Endothelial cell of umbilical vein (primary cell): ENCODE results near the gene SMIM3. TPM values are rescaled to one million over a fixed set of nuclear protein-coding genes. Genes with fewer than 3 reads are reported as not detected.
A peak's percentile ranks its signal among the peaks of the same experiment; 100 is the strongest.

Source experiments
- BruUV-seq: library from RNA; stranded (reverse); fragments of 400-500 nt; replicated peaks from 2 replicates; lab custom pipeline; 2021; lab: Mats Ljungman, UMichigan
- CTCF ChIA-PET: fragments of 300-600, 350-600 bp; sonication (Branson Sonifier 250); formaldehyde crosslinking; loops from one replicate; lab custom pipeline; 2021; ENCODE audit warnings: antibody characterized with exemption, inconsistent platforms; lab: Charles Lee
- POLR2A ChIA-PET: fragments of 300-600, 350-600 bp; sonication (Branson Sonifier 250); formaldehyde crosslinking; loops from one replicate; lab custom pipeline; 2021; ENCODE audit warnings: antibody characterized with exemption, inconsistent platforms; lab: Charles Lee
- DNase-seq: peaks from one replicate; pipeline ENCODE4 v3.0.0-alpha.2; 2011; ENCODE audit warnings: low read depth, low spot score
- FAIRE-seq: peaks from 2 replicates; lab custom pipeline; 2011; peaks lifted over from hg19 to GRCh38; lab: Jason Lieb, UNC
- H2AFZ ChIP-seq: 2 replicates; pipeline ENCODE4 v1.6.0; 2012; ENCODE audit warnings: low read depth, low read length, control low read depth, inconsistent platforms
- H3K27ac ChIP-seq: 2 replicates; pipeline ENCODE4 v1.5.1; 2011; ENCODE audit warnings: low read depth, mild to moderate bottlenecking, control low read depth, low read length, moderate library complexity; ENCODE audit not compliant: insufficient read depth
- H3K27me3 ChIP-seq, 2 experiments: 2 replicates each; pipeline versions ENCODE4 v1.6.0 to v1.6.1; 2011; ENCODE audit warnings: low read length in 2 of 2, mixed read lengths in 1 of 2; ENCODE audit not compliant: control insufficient read depth in 2 of 2, insufficient read depth in 2 of 2
- H3K36me3 ChIP-seq, 2 experiments: 2 replicates in 1 of 2; 3 replicates in 1 of 2; pipeline ENCODE4 v1.5.1; 2011; ENCODE audit warnings: low read length in 2 of 2, mild to moderate bottlenecking in 1 of 2, moderate library complexity in 1 of 2; ENCODE audit not compliant: control insufficient read depth in 2 of 2, insufficient read depth in 2 of 2; ENCODE audit errors: extremely low read depth in 1 of 2
- H3K4me1 ChIP-seq: 3 replicates; pipeline ENCODE4 v1.5.1; 2011; ENCODE audit warnings: mild to moderate bottlenecking, low read length; ENCODE audit not compliant: control insufficient read depth, insufficient read depth; ENCODE audit errors: extremely low read depth
- H3K4me2 ChIP-seq: 2 replicates; pipeline ENCODE4 v1.6.1; 2011; ENCODE audit warnings: low read length, control low read depth, mixed read lengths; ENCODE audit not compliant: insufficient read depth
- H3K4me3 ChIP-seq, 3 experiments: fragments of 200-600 bp in 1 of 3; sonication (generic), shearing (Covaris generic) in 1 of 3; replicated peaks in 1 of 3; 2 replicates each; pipeline ENCODE4 v1.5.1; 2011 to 2016; ENCODE audit warnings: control low read depth in 3 of 3, low read length in 3 of 3, mild to moderate bottlenecking in 2 of 3, inconsistent platforms in 1 of 3, low read depth in 1 of 3, moderate library complexity in 1 of 3; ENCODE audit not compliant: insufficient read depth in 1 of 3
- H3K79me2 ChIP-seq: 2 replicates; pipeline ENCODE4 v1.6.0; 2012; ENCODE audit warnings: low read length, inconsistent platforms; ENCODE audit not compliant: control insufficient read depth, insufficient read depth
- H3K9ac ChIP-seq: replicated peaks from 2 replicates; pipeline ENCODE3; 2011; ENCODE audit warnings: low read length, control low read depth; ENCODE audit not compliant: insufficient read depth; ENCODE audit errors: extremely low read depth
- H3K9me1 ChIP-seq: replicated peaks from 3 replicates; pipeline ENCODE4 v1.6.0; 2011; ENCODE audit warnings: mild to moderate bottlenecking, low read length; ENCODE audit not compliant: control insufficient read depth, insufficient read depth; ENCODE audit errors: extremely low read depth
- H3K9me3 ChIP-seq: replicated peaks from 2 replicates; pipeline ENCODE4 v1.5.1; 2012; ENCODE audit warnings: low read length, inconsistent platforms; ENCODE audit not compliant: control insufficient read depth, insufficient read depth
- H4K20me1 ChIP-seq: replicated peaks from 2 replicates; pipeline ENCODE3; 2011; ENCODE audit warnings: mild to moderate bottlenecking, low read length; ENCODE audit not compliant: control insufficient read depth, insufficient read depth; ENCODE audit errors: extremely low read depth
- EZH2 ChIP-seq: IDR thresholded peaks from 2 replicates; pipeline ENCODE4 v1.6.1; 2012; ENCODE audit warnings: borderline replicate concordance, low read depth, mild to moderate bottlenecking, moderate library complexity, low read length, inconsistent platforms; ENCODE audit not compliant: severe bottlenecking
- FOS ChIP-seq: IDR thresholded peaks from 2 replicates; pipeline ENCODE4 v1.6.1; 2011; ENCODE audit warnings: mild to moderate bottlenecking, low read length, moderate library complexity, borderline replicate concordance; ENCODE audit not compliant: insufficient read depth
- GATA2 ChIP-seq: IDR thresholded peaks from 2 replicates; pipeline ENCODE4 v1.7.0; 2011; ENCODE audit warnings: low read depth, mild to moderate bottlenecking, moderate library complexity, mixed read lengths, low read length; ENCODE audit not compliant: insufficient read length, insufficient read depth
- JUN ChIP-seq: IDR thresholded peaks from 2 replicates; pipeline ENCODE4 v1.6.1; 2011; ENCODE audit warnings: borderline replicate concordance, low read depth; ENCODE audit not compliant: insufficient read length, insufficient read depth
- MAX ChIP-seq: IDR thresholded peaks from 2 replicates; pipeline ENCODE4 v1.6.1; 2011; ENCODE audit not compliant: insufficient read depth, insufficient read length
- MYC ChIP-seq: IDR thresholded peaks from one replicate; pipeline ENCODE4 v1.6.1; 2011; ENCODE audit warnings: mild to moderate bottlenecking, low read depth, low read length
- POLR2A ChIP-seq: IDR thresholded peaks from 2 replicates; pipeline ENCODE4 v1.6.1; 2012; ENCODE audit warnings: low read depth, mild to moderate bottlenecking, control low read depth, low read length
- POLR2AphosphoS5 ChIP-seq: IDR thresholded peaks from 2 replicates; pipeline ENCODE4 v1.6.1; 2012; ENCODE audit warnings: low read depth, mild to moderate bottlenecking, control low read depth, low read length, moderate library complexity; ENCODE audit not compliant: insufficient read depth
- dilution Hi-C: fragments of 300-500 bp; cut with MboI; formaldehyde crosslinking; loops from one replicate; pipeline ENCODE4 v1.15.0; 2019; ENCODE audit warnings: low sequenced_read_pairs; ENCODE audit not compliant: extremely low pct_ligation_motif_present
- intact Hi-C: fragments of 100-400 bp; cut with micrococcal nuclease; formaldehyde crosslinking; loops from one replicate; pipeline ENCODE4 v1.10.0; 2022
- polyA plus RNA-seq, 4 experiments: library from polyadenylated mRNA; depleted of rRNA in 3 of 4; stranded (reverse) in 3 of 4; unstranded in 1 of 4; fragments of >200 nt; gene quantifications; 2 replicates each; pipeline versions ENCODE4 v1.2.1 to v1.2.3, GENCODE V29; 2011 to 2012; ENCODE audit warnings: missing spikeins in 1 of 4
- total RNA-seq: library from RNA; stranded (reverse); gene quantifications from 2 replicates; pipeline ENCODE4 v1.2.3, GENCODE V29; 2021
- TF ChIP-seq, protein P1 (sequence below), 2 donors: IDR thresholded peaks; 1 replicate in 1 of 2; 2 replicates in 1 of 2; pipeline ENCODE4 v1.5.1; 2011; ENCODE audit warnings: low read length in 2 of 2, mild to moderate bottlenecking in 2 of 2, moderate library complexity in 2 of 2, control low read depth in 1 of 2, inconsistent platforms in 1 of 2, low read depth in 1 of 2; ENCODE audit not compliant: insufficient read depth in 1 of 2; ENCODE audit errors: extremely low read depth in 1 of 2

SMIM3 gene
- total and polyA plus RNA-seq, 2 donors (not counting 3 experiments of a cell fraction or from before 2014, with no cell fraction given), result 1.0 to 2.0 TPM

GRCh38 chr5:150783422-150783928 lies 4.9 kb downstream of the SMIM3 start:
- H4K20me1 ChIP-seq, result no peaks in the 10 kb centered on the region
- peaks cover 24 to 27% of the 10 kb centered on the region in 2 experiments for H3K27me3 ChIP-seq
- DNase-seq (peak; percentile 81), FAIRE-seq (peak; percentile 90)
- TF ChIP-seq GATA2 (peak; percentile 36), FOS (no peak)
- dilution Hi-C loops, result no loop called here
- H3K79me2 ChIP-seq, result no peaks in the 10 kb centered on the region
- no peak overlapping the region for H2AFZ ChIP-seq
- H3K9me1 ChIP-seq, result no peaks in the 10 kb centered on the region
- H3K9ac ChIP-seq, result no peak overlapping the region
- POLR2A ChIA-PET, result interaction anchor here (0.6 kb wide), 1 partner anchor 121 kb away, joined by 3 read pairs; the partner anchor contains the start of gene ZNF300
- H3K36me3 ChIP-seq, result no peaks in the 10 kb centered on the region
- no peak overlapping the region for H3K27ac ChIP-seq
- no peaks in the 10 kb centered on the region for H3K9me3 ChIP-seq
- H3K4me2 ChIP-seq, result no peak overlapping the region
- no TSS peak for BruUV-seq
- H3K4me3 ChIP-seq, result no peak overlapping the region
- H3K4me1 ChIP-seq, result peaks cover 13% of the 10 kb centered on the region
- intact Hi-C loops, result no loop called here
- CTCF ChIA-PET, result interaction anchor here (0.7 to 4.2 kb wide), 6 partner anchors 18 to 333 kb away, joined by 3 to 36 read pairs (median 4); no protein-coding TSS in a partner anchor

GRCh38 chr5:150785950-150786349 lies 7.4 kb downstream of the SMIM3 start:
- dilution Hi-C loops (no loop called here), intact Hi-C loops (no loop called here)
- CTCF ChIA-PET, result interaction anchor here (1.7 to 1.9 kb wide), 2 partner anchors 15 to 85 kb away, joined by 4 to 16 read pairs; partner anchors contain the start of gene RBM22
- Histone ChIP-seq H3K4me3 (no peak overlapping the region), H3K9ac (no peak overlapping the region), H3K79me2 (no peaks in the 10 kb centered on the region), H2AFZ (no peak overlapping the region), H3K36me3 (no peaks in the 10 kb centered on the region), H3K4me1 (peaks cover 18% of the 10 kb centered on the region), H3K27me3 (peaks cover 14 to 19% of the 10 kb centered on the region in 2 experiments), H4K20me1 (no peaks in the 10 kb centered on the region), H3K27ac (no peak overlapping the region), H3K9me3 (no peaks in the 10 kb centered on the region), H3K4me2 (no peak overlapping the region), H3K9me1 (no peaks in the 10 kb centered on the region)
- DNase-seq (no peak), FAIRE-seq (no peak)
- no TSS peak for BruUV-seq
- POLR2A ChIA-PET, result no interaction called here
- TF ChIP-seq GATA2 (no peak), FOS (no peak), MYC (no peak), POLR2A (no peak), POLR2AphosphoS5 (no peak), EZH2 (no peak), MAX (no peak), JUN (no peak)
- TF ChIP-seq, protein P1, sequence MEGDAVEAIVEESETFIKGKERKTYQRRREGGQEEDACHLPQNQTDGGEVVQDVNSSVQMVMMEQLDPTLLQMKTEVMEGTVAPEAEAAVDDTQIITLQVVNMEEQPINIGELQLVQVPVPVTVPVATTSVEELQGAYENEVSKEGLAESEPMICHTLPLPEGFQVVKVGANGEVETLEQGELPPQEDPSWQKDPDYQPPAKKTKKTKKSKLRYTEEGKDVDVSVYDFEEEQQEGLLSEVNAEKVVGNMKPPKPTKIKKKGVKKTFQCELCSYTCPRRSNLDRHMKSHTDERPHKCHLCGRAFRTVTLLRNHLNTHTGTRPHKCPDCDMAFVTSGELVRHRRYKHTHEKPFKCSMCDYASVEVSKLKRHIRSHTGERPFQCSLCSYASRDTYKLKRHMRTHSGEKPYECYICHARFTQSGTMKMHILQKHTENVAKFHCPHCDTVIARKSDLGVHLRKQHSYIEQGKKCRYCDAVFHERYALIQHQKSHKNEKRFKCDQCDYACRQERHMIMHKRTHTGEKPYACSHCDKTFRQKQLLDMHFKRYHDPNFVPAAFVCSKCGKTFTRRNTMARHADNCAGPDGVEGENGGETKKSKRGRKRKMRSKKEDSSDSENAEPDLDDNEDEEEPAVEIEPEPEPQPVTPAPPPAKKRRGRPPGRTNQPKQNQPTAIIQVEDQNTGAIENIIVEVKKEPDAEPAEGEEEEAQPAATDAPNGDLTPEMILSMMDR (IDR thresholded peaks at IDR 0.05; ENCODE audit: extremely low read depth in 1 of 2, insufficient read depth in 1 of 2, low read depth in 1 of 2, low read length in 2 of 2), result no peak
